SK-N-SH treated with all-trans-retinoic acid at 6 μM for 48 hours (cell line): ENCODE data around the gene CFL2.

Experiments
- ATAC-seq: fragments of 200-7000 bp; cut with Tn5 transposase; 3 replicates; pipeline ENCODE4 v1.9.1; 2020; ENCODE audit warnings: mild to moderate bottlenecking, moderate library complexity
- ARNTL ChIP-seq: fragments of 450-650 bp; formaldehyde crosslinking; IDR thresholded peaks from 2 replicates; pipeline ENCODE4 v1.5.0; 2020; ENCODE audit warnings: low read depth, mild to moderate bottlenecking, moderate library complexity, borderline replicate concordance
- BACH2 ChIP-seq: fragments of 250-450 bp; sonication (Bioruptor Pico); IDR thresholded peaks from 2 replicates; pipeline ENCODE4 v1.9.0; 2021; ENCODE audit warnings: mild to moderate bottlenecking, borderline replicate concordance
- ESRRG ChIP-seq: fragments of 250-450 bp; sonication (Bioruptor Pico); IDR thresholded peaks from 2 replicates; pipeline ENCODE4 v1.6.1; 2021; ENCODE audit warnings: mild to moderate bottlenecking
- GLIS3 ChIP-seq: fragments of 250-450 bp; sonication (Bioruptor Pico); IDR thresholded peaks from 2 replicates; pipeline ENCODE4 v1.5.0; 2020; ENCODE audit warnings: mild to moderate bottlenecking, moderate library complexity
- ISL1 ChIP-seq: fragments of 250-450 bp; sonication (Bioruptor Pico); IDR thresholded peaks from 2 replicates; pipeline ENCODE4 v2.1.2; 2022; ENCODE audit warnings: mild to moderate bottlenecking, moderate library complexity
- OSR1 ChIP-seq: fragments of 250-450 bp; sonication (Bioruptor Pico); IDR thresholded peaks from 2 replicates; pipeline ENCODE4 v1.8.0; 2022; ENCODE audit warnings: moderate library complexity, mild to moderate bottlenecking, inconsistent platforms
- PPARA ChIP-seq: fragments of 250-450 bp; sonication (Bioruptor Pico); IDR thresholded peaks from 2 replicates; pipeline ENCODE4 v1.5.0; 2020; ENCODE audit warnings: mild to moderate bottlenecking, borderline replicate concordance
- RARB ChIP-seq: fragments of 250-450 bp; sonication (Bioruptor Pico); IDR thresholded peaks from 2 replicates; pipeline ENCODE4 v1.8.0; 2021; ENCODE audit warnings: mild to moderate bottlenecking, moderate library complexity
- SNAI2 ChIP-seq: fragments of 250-450 bp; sonication (Bioruptor Pico); IDR thresholded peaks from 2 replicates; pipeline ENCODE4 v1.5.0; 2020; ENCODE audit warnings: mild to moderate bottlenecking, moderate library complexity
- TCF4 ChIP-seq: fragments of 250-450 bp; sonication (Bioruptor Pico); IDR thresholded peaks from 2 replicates; pipeline ENCODE4 v1.8.0; 2021; ENCODE audit warnings: mild to moderate bottlenecking, moderate library complexity, borderline replicate concordance
- TOX ChIP-seq: fragments of 250-450 bp; sonication (Bioruptor Pico); IDR thresholded peaks from 2 replicates; pipeline ENCODE4 v1.8.0; 2021; ENCODE audit warnings: mild to moderate bottlenecking, moderate library complexity, borderline replicate concordance
- ZC3H10 ChIP-seq: fragments of 250-450 bp; sonication (Bioruptor Pico); IDR thresholded peaks from 2 replicates; pipeline ENCODE4 v1.5.1; 2021; ENCODE audit warnings: mild to moderate bottlenecking, moderate library complexity
- ZFP3 ChIP-seq: fragments of 250-450 bp; sonication (Bioruptor Pico); IDR thresholded peaks from 2 replicates; pipeline ENCODE4 v1.5.0; 2020; ENCODE audit warnings: mild to moderate bottlenecking, moderate library complexity
- ZFP30 ChIP-seq: fragments of 450-650 bp; formaldehyde crosslinking; IDR thresholded peaks from 2 replicates; pipeline ENCODE4 v1.5.0; 2022; ENCODE audit warnings: mild to moderate bottlenecking, moderate library complexity
- ZNF565 ChIP-seq: fragments of 450-650 bp; formaldehyde crosslinking; conservative IDR thresholded peaks from 2 replicates; pipeline ENCODE4 v1.5.0; 2020; ENCODE audit warnings: low read depth, mild to moderate bottlenecking, moderate library complexity
- ZNF70 ChIP-seq: fragments of 450-650 bp; formaldehyde crosslinking; IDR thresholded peaks from 2 replicates; pipeline ENCODE4 v1.5.0; 2020; ENCODE audit warnings: mild to moderate bottlenecking, moderate library complexity
- ZNF8 ChIP-seq: fragments of 450-650 bp; formaldehyde crosslinking; IDR thresholded peaks from 2 replicates; pipeline ENCODE4 v1.5.0; 2020; ENCODE audit warnings: mild to moderate bottlenecking, moderate library complexity
- TF ChIP-seq, protein P1 (sequence below): fragments of 250-450 bp; sonication (Bioruptor Pico); IDR thresholded peaks from 2 replicates; pipeline ENCODE4 v1.5.1; 2021; ENCODE audit warnings: mild to moderate bottlenecking, moderate library complexity
- TF ChIP-seq, protein P2 (sequence below): fragments of 250-450 bp; sonication (Bioruptor Pico); IDR thresholded peaks from 2 replicates; pipeline ENCODE4 v1.5.1; 2020; ENCODE audit warnings: low read depth, mild to moderate bottlenecking, moderate library complexity
- TF ChIP-seq, protein P3 (sequence below): fragments of 250-450 bp; sonication (Bioruptor Pico); IDR thresholded peaks from 2 replicates; pipeline ENCODE4 v1.8.0; 2020; ENCODE audit warnings: mild to moderate bottlenecking, moderate library complexity, borderline replicate concordance
- TF ChIP-seq, protein P4 (sequence below): fragments of 250-450 bp; sonication (Bioruptor Pico); IDR thresholded peaks from 2 replicates; pipeline ENCODE4 v1.5.0; 2020; ENCODE audit warnings: mild to moderate bottlenecking, moderate library complexity

CFL2 gene

DNA sequence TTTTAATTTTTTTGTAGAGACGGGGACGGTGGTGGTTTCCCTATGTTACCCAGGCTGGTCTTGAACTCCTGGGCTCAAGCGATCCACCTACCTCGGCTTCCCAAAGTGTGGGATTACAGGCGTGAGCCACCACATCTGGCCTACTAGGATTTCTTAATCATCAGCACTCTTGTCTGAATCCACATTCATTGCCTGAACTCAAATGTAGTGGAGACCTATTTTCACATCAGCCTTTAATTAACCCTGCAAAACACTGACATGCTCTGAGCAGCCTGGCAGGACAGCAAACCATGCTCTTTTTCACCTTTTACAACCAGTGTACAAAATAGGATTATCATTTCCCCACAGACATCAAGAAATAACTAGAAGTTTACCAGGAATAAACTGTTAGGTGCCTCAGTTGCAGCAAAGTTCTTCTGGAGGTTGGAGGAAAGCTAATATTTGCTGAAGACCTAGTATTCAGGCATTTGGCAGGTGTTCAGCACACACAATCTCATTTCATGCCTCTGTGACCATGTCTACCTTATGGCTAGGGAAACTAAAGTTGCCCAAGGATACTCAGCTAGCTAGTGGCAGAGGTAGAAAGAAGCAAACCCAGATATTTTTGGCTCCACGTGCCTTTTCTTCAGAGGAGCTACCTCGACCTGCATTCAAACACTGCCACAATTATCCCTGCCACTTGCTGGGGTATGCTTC lies 37.7 kb downstream of the CFL2 start:
- TF ChIP-seq RARB (CRISPR knock-in tag): no peak
- TF ChIP-seq, protein P1, sequence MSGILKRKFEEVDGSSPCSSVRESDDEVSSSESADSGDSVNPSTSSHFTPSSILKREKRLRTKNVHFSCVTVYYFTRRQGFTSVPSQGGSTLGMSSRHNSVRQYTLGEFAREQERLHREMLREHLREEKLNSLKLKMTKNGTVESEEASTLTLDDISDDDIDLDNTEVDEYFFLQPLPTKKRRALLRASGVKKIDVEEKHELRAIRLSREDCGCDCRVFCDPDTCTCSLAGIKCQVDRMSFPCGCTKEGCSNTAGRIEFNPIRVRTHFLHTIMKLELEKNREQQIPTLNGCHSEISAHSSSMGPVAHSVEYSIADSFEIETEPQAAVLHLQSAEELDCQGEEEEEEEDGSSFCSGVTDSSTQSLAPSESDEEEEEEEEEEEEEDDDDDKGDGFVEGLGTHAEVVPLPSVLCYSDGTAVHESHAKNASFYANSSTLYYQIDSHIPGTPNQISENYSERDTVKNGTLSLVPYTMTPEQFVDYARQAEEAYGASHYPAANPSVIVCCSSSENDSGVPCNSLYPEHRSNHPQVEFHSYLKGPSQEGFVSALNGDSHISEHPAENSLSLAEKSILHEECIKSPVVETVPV: no peak
- TF ChIP-seq ZC3H10 (CRISPR knock-in tag): no peak
- no peak for TF ChIP-seq TOX
- TF ChIP-seq BACH2 (CRISPR knock-in tag): no peak

DNA sequence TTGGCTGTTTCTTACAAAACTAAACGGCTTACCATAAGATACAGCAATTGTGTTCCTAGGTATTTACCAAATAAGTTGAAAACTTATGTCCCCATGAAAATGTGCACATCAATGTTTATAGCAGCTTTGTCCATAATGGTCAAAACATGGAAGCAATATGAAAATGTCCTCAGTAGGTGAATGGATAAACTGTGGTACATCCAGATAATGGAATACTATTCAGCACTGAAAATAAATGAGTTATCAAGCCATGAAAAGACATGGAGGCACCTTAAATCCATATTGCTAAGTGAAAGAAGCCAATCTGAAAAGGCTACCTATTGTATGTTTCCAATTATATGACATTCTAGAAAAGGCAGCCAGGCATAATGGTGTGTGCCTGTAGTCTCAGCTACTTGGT lies 40.7 kb downstream of the CFL2 start:
- TF ChIP-seq ZC3H10 (CRISPR knock-in tag): no peak
- TF ChIP-seq ZNF8 (CRISPR knock-in tag): peak; percentile 91
- ATAC-seq: no peak

More for the DNA sequence above, 37.7 kb downstream of the CFL2 start:
- ATAC-seq: no peak

DNA sequence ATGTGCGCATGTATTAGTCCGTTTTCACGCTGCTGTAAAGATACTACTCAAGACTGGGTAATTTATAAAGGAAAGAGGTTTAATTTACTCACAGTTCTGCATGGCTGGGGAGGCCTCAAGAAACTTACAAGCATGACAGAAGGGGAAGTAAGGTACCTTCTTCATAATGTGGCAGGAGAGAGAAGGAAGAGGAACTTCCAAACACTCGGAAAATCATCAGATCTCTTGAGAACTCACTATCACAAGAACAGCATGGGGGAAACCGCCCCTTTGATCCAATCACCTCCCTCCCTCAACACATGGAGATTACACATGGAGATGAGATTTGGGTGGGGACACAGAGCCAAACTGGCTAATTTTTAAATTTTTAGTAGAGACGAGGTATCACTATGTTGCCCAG lies 42.7 kb downstream of the CFL2 start:
- no peak for ATAC-seq
- TF ChIP-seq ARNTL (CRISPR knock-in tag): no peak
- TF ChIP-seq ZNF8 (CRISPR knock-in tag): no peak
- TF ChIP-seq SNAI2 (CRISPR knock-in tag): no peak
- TF ChIP-seq, protein P2, sequence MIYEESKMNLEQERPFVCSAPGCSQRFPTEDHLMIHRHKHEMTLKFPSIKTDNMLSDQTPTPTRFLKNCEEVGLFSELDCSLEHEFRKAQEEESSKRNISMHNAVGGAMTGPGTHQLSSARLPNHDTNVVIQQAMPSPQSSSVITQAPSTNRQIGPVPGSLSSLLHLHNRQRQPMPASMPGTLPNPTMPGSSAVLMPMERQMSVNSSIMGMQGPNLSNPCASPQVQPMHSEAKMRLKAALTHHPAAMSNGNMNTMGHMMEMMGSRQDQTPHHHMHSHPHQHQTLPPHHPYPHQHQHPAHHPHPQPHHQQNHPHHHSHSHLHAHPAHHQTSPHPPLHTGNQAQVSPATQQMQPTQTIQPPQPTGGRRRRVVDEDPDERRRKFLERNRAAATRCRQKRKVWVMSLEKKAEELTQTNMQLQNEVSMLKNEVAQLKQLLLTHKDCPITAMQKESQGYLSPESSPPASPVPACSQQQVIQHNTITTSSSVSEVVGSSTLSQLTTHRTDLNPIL (CRISPR knock-in tag): no peak
- no peak for TF ChIP-seq ZNF565 (CRISPR knock-in tag)
- TF ChIP-seq ZNF70: no peak
- TF ChIP-seq, protein P3, sequence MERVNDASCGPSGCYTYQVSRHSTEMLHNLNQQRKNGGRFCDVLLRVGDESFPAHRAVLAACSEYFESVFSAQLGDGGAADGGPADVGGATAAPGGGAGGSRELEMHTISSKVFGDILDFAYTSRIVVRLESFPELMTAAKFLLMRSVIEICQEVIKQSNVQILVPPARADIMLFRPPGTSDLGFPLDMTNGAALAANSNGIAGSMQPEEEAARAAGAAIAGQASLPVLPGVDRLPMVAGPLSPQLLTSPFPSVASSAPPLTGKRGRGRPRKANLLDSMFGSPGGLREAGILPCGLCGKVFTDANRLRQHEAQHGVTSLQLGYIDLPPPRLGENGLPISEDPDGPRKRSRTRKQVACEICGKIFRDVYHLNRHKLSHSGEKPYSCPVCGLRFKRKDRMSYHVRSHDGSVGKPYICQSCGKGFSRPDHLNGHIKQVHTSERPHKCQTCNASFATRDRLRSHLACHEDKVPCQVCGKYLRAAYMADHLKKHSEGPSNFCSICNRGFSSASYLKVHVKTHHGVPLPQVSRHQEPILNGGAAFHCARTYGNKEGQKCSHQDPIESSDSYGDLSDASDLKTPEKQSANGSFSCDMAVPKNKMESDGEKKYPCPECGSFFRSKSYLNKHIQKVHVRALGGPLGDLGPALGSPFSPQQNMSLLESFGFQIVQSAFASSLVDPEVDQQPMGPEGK (CRISPR knock-in tag): no peak
- TF ChIP-seq, protein P4, sequence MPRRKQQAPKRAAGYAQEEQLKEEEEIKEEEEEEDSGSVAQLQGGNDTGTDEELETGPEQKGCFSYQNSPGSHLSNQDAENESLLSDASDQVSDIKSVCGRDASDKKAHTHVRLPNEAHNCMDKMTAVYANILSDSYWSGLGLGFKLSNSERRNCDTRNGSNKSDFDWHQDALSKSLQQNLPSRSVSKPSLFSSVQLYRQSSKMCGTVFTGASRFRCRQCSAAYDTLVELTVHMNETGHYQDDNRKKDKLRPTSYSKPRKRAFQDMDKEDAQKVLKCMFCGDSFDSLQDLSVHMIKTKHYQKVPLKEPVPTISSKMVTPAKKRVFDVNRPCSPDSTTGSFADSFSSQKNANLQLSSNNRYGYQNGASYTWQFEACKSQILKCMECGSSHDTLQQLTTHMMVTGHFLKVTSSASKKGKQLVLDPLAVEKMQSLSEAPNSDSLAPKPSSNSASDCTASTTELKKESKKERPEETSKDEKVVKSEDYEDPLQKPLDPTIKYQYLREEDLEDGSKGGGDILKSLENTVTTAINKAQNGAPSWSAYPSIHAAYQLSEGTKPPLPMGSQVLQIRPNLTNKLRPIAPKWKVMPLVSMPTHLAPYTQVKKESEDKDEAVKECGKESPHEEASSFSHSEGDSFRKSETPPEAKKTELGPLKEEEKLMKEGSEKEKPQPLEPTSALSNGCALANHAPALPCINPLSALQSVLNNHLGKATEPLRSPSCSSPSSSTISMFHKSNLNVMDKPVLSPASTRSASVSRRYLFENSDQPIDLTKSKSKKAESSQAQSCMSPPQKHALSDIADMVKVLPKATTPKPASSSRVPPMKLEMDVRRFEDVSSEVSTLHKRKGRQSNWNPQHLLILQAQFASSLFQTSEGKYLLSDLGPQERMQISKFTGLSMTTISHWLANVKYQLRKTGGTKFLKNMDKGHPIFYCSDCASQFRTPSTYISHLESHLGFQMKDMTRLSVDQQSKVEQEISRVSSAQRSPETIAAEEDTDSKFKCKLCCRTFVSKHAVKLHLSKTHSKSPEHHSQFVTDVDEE (CRISPR knock-in tag): no peak
- TF ChIP-seq BACH2 (CRISPR knock-in tag): no peak
- no peak for TF ChIP-seq ESRRG (CRISPR knock-in tag)
- no peak for TF ChIP-seq ISL1 (CRISPR knock-in tag)
- TF ChIP-seq ZC3H10 (CRISPR knock-in tag): no peak
- no peak for TF ChIP-seq PPARA (CRISPR knock-in tag)
- TF ChIP-seq ZFP30 (CRISPR knock-in tag): no peak
- no peak for TF ChIP-seq GLIS3 (CRISPR knock-in tag)
- no peak for TF ChIP-seq ZFP3 (CRISPR knock-in tag)
- TF ChIP-seq TOX: no peak

DNA sequence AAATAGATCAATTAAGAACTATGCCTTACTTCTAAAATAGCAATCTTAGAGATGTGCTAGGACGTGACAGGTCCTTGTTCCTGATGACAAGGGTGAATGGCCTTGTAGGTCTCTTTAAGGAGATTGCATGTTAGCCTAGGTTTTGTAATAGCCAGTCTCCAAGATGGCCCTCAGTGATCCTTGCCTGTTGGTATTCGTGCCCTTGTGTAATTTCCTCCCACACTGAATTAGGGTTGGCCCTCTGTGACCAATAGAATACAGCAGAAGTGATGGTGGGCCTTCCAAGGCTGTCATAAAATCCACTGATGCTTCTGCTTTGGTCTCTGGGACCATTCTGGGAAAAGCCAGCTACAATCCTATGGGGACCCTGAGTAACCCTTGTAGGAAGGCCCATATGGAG lies 46.3 kb downstream of the CFL2 start:
- ATAC-seq: no peak
- no peak for TF ChIP-seq TOX
- TF ChIP-seq BACH2 (CRISPR knock-in tag): no peak
- no peak for TF ChIP-seq ZC3H10 (CRISPR knock-in tag)
- TF ChIP-seq, protein P2 (CRISPR knock-in tag): no peak
- TF ChIP-seq, protein P4 (CRISPR knock-in tag): no peak
- no peak for TF ChIP-seq TCF4 (CRISPR knock-in tag)
- no peak for TF ChIP-seq SNAI2 (CRISPR knock-in tag)
- TF ChIP-seq ZNF70: no peak
- TF ChIP-seq ZFP30 (CRISPR knock-in tag): no peak
- no peak for TF ChIP-seq ZNF565 (CRISPR knock-in tag)
- no peak for TF ChIP-seq ESRRG (CRISPR knock-in tag)
- TF ChIP-seq GLIS3 (CRISPR knock-in tag): no peak
- TF ChIP-seq PPARA (CRISPR knock-in tag): no peak
- no peak for TF ChIP-seq OSR1 (CRISPR knock-in tag)
- no peak for TF ChIP-seq ZFP3 (CRISPR knock-in tag)
